Natural killer cell (primary cell): Measurements from ENCODE around the gene COL6A2. TPM values are rescaled to one million over a fixed set of nuclear protein-coding genes. Genes with fewer than 3 reads are reported as not detected.

Experiments used
- ATAC-seq, 3 donors: fragments of 150-1000 bp in 2 of 3; fragments of 200-7000 bp in 1 of 3; cut with Tn5 transposase; 1 replicate in 1 of 3; 2 replicates in 2 of 3; pipeline ENCODE4 v1.10.0; 2021; ENCODE audit warnings: mild to moderate bottlenecking in 2 of 3, moderate library complexity in 2 of 3
- DNase-seq, 2 donors: peaks; one replicate each; pipeline versions ENCODE4 v3.0.0 to v3.0.0-alpha.2; 2013 to 2021; ENCODE audit warnings: mixed read lengths in 1 of 2
- H3K27ac ChIP-seq: one replicate; pipeline ENCODE4 v1.5.1; 2013; ENCODE audit warnings: mild to moderate bottlenecking, low read length
- H3K27me3 ChIP-seq: one replicate; pipeline ENCODE4 v1.6.1; 2013; ENCODE audit warnings: low read length; ENCODE audit not compliant: control insufficient read depth, insufficient read depth
- H3K36me3 ChIP-seq: one replicate; pipeline ENCODE4 v1.6.1; 2013; ENCODE audit warnings: low read length; ENCODE audit not compliant: control insufficient read depth, insufficient read depth
- H3K4me1 ChIP-seq: one replicate; pipeline ENCODE4 v1.6.1; 2013; ENCODE audit warnings: low read length; ENCODE audit not compliant: control insufficient read depth, insufficient read depth
- H3K4me3 ChIP-seq: one replicate; pipeline ENCODE4 v1.5.1; 2013; ENCODE audit warnings: low read length
- H3K9me3 ChIP-seq: one replicate; pipeline ENCODE4 v1.6.1; 2013; ENCODE audit warnings: low read length; ENCODE audit not compliant: control insufficient read depth, insufficient read depth
- H3K27ac Mint-ChIP-seq, 2 donors: one replicate each; pipeline ENCODE4 v1.8.0; 2022; ENCODE audit warnings: mild to moderate bottlenecking in 2 of 2, mixed read lengths in 2 of 2, moderate library complexity in 1 of 2
- H3K27me3 Mint-ChIP-seq, 2 donors: one replicate each; pipeline ENCODE4 v1.8.0; 2022; ENCODE audit warnings: low read depth in 2 of 2, mixed read lengths in 2 of 2
- H3K36me3 Mint-ChIP-seq: one replicate; pipeline ENCODE4 v1.8.0; 2022; ENCODE audit warnings: mixed read lengths
- H3K4me1 Mint-ChIP-seq, 2 donors: one replicate each; pipeline ENCODE4 v1.8.0; 2022; ENCODE audit warnings: mixed read lengths in 2 of 2
- H3K4me3 Mint-ChIP-seq: one replicate; pipeline ENCODE4 v1.8.0; 2022; ENCODE audit warnings: mild to moderate bottlenecking, moderate library complexity, mixed read lengths
- H3K9me3 Mint-ChIP-seq, 2 donors: one replicate each; pipeline ENCODE4 v1.8.0; 2022; ENCODE audit warnings: mixed read lengths in 2 of 2
- WGBS: methylation state at CpG from one replicate; pipeline ENCODE4 v1.1.7; 2013; ENCODE audit warnings: missing lambda C conversion rate; ENCODE audit not compliant: insufficient coverage; 5-methylcytosine and 5-hydroxymethylcytosine counted together
- intact Hi-C: fragments of 100-400 bp; cut with micrococcal nuclease; formaldehyde crosslinking; loops from one replicate; pipeline ENCODE4 v1.14.2; 2022
- total RNA-seq, 4 donors: library from RNA; stranded (reverse); fragments of 120-200 nt in 1 of 4; gene quantifications; one replicate each; pipeline versions ENCODE4 v1.2.3 to v1.2.4, GENCODE V29; 2013 to 2022
- TF ChIP-seq, protein P1 (sequence below): fragments of 200-600 bp; IDR thresholded peaks from one replicate; pipeline ENCODE4 v1.8.0; 2022; ENCODE audit warnings: antibody characterized with exemption

COL6A2 gene
- total RNA-seq, 3 donors from 2014 or later (not counting 1 experiment from before 2014, with no cell fraction given): 93.9 to 110 (median 97.2) TPM

DNA sequence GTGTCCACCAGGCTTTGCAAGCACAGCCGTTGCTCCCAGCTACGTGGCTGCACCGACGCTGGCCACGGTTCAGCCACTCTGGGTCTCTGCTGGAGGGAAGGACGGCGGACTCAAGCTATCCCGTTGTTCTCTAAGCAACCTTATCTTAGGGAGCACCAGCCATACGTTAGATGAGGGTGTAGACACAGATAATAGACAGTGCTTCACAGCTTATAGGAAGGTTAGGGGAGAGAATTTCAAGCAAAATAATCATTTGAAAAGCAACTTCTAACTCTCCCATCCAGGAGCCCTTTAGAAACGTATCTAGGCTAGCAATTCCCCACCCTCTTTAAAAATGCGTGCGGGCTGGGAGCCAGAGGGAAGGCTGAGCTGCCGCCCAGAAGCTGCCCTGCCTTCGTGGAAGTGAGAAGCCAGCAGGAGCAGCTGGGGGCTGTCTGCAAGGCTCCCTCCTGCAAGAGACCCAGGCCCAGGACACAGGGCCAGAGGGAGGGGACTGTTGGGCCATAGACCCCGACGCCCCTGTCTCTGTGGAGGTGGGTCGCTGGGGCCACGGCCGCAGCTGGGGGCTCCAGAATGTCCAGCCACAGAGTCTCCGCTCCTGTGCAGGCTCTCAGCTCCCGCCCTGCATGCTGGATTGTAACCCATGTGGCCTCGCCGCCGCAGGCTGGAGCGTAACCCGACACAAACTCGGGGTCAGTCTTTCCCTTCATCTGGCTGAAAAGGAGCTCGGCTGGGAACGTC lies 31.2 kb upstream of the COL6A2 start:
- 90% methylated on average over 29 of the region's 29 CpGs for WGBS

DNA sequence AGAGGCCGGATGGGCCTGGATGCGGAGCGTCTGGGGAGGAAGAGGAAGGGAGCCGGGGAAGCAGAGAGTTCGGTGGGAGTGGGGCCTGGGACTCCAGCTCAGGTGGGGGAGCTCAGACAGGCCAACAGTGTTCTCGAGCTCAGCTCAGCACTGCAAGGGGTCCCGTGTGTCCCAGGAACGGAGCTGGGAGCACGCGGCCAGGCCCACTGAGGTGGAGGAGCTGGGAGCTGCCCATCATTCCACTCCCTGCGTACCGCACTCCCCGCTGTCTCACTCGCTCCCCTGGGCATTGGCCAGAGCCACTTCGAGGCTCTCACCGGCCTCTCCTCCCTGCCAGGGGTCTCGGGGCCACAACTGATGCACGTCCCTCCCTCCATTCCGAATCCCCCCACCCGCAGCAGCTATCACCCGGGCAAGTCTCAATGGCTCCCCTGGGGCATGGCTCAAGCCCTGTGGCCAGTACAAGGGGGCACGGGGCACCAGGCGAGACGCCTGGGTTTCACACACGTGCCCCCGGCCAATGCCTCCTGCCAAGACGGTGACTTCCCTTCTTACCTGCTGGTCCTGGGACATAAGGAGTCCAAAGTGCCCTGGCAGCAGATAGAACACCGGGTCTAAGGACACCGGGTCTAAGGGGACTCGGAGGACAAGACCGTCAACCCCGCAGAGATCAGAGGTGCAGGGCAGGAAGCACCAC lies 30.3 kb upstream of the COL6A2 start:
- ATAC-seq: peak in 1 of 3 donors; percentile 11
- Mint-ChIP-seq H3K36me3 (no peaks in the 10 kb centered on the region), H3K9me3 (no peaks in the 10 kb centered on the region), H3K4me3 (no peak overlapping the region), H3K4me1 (peaks cover 0 to 5% of the 10 kb centered on the region in 2 donors), H3K27me3 (peaks cover 13 to 18% of the 10 kb centered on the region in 2 donors), H3K27ac (no peak overlapping the region)
- peak in 1 of 2 donors; percentile 1 for DNase-seq
- H3K36me3 ChIP-seq: no peaks in the 10 kb centered on the region
- 95% methylated on average over 32 of the region's 32 CpGs for WGBS
- peaks cover 3% of the 10 kb centered on the region for H3K27me3 ChIP-seq
- H3K4me3 ChIP-seq: no peak overlapping the region
- intact Hi-C loops: no loop called here
- no peaks in the 10 kb centered on the region for H3K4me1 ChIP-seq
- no peak overlapping the region for H3K27ac ChIP-seq
- peaks cover 7% of the 10 kb centered on the region for H3K9me3 ChIP-seq
- TF ChIP-seq, protein P1, sequence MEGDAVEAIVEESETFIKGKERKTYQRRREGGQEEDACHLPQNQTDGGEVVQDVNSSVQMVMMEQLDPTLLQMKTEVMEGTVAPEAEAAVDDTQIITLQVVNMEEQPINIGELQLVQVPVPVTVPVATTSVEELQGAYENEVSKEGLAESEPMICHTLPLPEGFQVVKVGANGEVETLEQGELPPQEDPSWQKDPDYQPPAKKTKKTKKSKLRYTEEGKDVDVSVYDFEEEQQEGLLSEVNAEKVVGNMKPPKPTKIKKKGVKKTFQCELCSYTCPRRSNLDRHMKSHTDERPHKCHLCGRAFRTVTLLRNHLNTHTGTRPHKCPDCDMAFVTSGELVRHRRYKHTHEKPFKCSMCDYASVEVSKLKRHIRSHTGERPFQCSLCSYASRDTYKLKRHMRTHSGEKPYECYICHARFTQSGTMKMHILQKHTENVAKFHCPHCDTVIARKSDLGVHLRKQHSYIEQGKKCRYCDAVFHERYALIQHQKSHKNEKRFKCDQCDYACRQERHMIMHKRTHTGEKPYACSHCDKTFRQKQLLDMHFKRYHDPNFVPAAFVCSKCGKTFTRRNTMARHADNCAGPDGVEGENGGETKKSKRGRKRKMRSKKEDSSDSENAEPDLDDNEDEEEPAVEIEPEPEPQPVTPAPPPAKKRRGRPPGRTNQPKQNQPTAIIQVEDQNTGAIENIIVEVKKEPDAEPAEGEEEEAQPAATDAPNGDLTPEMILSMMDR: no peak

More for the DNA sequence above, 31.2 kb upstream of the COL6A2 start:
- Histone ChIP-seq H3K27me3 (peaks cover 9% of the 10 kb centered on the region), H3K4me1 (no peaks in the 10 kb centered on the region), H3K36me3 (no peaks in the 10 kb centered on the region), H3K27ac (no peak overlapping the region), H3K4me3 (no peak overlapping the region), H3K9me3 (peaks cover 13% of the 10 kb centered on the region)
- Mint-ChIP-seq H3K27ac (no peak overlapping the region), H3K4me1 (peaks cover 0 to 5% of the 10 kb centered on the region in 2 donors), H3K27me3 (peaks cover 21 to 22% of the 10 kb centered on the region in 2 donors), H3K9me3 (no peaks in the 10 kb centered on the region), H3K4me3 (no peak overlapping the region), H3K36me3 (no peaks in the 10 kb centered on the region)
- no peak for ATAC-seq
- no peak for DNase-seq
- intact Hi-C loops: no loop called here
- TF ChIP-seq, protein P1: no peak

DNA sequence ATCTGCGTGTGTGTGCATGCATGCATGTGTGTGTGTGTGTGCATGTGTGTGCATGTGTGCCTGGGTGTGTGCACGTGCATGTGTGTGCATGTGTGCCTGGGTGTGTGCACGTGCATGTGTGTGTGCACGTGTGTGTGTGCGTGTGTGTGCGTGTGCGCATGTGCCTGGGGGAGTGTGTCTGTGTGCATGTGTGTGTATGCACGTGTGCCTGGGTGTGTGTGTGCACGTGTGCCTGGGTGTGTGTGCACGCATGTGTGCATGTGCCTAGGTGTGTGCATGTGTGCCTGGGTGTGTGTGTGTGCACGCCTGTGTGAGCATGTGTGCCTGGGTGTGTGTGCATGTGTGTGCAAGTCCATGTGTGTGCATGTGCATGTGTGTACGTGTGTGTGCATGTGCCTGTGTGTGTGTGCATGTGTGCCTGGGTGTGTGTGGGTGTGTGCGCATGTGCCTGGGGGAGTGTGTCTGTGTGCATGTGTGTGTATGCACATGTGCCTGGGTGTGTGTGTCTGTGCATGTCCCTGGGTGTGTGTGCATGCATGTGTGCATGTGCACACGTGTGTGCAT lies 29.3 kb upstream of the COL6A2 start:
- ATAC-seq (peak in 1 of 3 donors; percentile 22), DNase-seq (no peak)
- intact Hi-C loops: no loop called here
- Histone ChIP-seq H3K36me3 (no peaks in the 10 kb centered on the region), H3K9me3 (no peaks in the 10 kb centered on the region), H3K27me3 (peaks cover 3% of the 10 kb centered on the region), H3K27ac (no peak overlapping the region), H3K4me1 (no peaks in the 10 kb centered on the region), H3K4me3 (no peak overlapping the region)
- Mint-ChIP-seq H3K27ac (no peak overlapping the region), H3K9me3 (no peaks in the 10 kb centered on the region), H3K4me3 (no peak overlapping the region), H3K36me3 (no peaks in the 10 kb centered on the region), H3K4me1 (peaks cover 0 to 5% of the 10 kb centered on the region in 2 donors), H3K27me3 (peaks cover 12 to 18% of the 10 kb centered on the region in 2 donors)
- WGBS: 87% methylated on average over 14 of the region's 14 CpGs
- TF ChIP-seq, protein P1: no peak
